ENCODE results near the gene GLUL.
"Not testable (repeated sequence)": the region's sequence is repeated elsewhere in the genome, so short reads cannot be mapped to it uniquely, and the experiment has no call there.

GLUL gene

DNA sequence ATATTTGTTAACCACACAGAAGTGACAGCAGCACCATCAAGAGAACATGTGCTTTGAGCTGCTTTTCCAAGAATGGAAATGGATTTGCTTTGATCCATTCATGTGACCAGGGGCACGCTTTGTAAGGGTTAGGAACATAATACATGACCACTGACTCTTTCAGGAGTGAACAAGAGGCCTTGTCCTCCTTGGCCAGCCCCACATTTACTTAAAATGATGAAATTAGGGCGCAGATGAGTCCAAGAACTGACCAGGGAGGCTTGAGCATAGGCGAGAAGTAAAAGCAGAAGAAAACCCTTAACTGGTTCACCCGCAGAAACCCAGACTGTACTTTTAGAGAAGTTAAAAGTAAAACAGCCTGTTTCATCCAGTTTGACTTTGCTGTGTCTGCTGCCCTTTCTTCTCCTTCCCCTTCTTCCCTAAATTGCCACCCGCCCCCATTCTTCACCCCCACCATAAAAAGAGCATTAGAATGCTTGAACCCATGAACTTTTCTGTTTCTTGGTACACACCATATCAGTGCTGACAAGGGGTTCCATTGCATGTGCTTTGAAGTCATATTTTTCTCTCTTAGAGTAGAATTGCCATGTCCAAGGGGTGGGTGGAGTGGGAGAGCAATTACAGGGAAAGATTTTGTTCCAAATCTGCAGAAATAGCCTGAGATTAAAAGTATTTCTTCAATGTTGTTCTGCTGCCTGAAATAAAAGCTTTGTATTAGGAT is 2.6 kb upstream of the GLUL start:
- no peak for DNase-seq (ENCODE audit: low read depth in 2 of 2)

DNA sequence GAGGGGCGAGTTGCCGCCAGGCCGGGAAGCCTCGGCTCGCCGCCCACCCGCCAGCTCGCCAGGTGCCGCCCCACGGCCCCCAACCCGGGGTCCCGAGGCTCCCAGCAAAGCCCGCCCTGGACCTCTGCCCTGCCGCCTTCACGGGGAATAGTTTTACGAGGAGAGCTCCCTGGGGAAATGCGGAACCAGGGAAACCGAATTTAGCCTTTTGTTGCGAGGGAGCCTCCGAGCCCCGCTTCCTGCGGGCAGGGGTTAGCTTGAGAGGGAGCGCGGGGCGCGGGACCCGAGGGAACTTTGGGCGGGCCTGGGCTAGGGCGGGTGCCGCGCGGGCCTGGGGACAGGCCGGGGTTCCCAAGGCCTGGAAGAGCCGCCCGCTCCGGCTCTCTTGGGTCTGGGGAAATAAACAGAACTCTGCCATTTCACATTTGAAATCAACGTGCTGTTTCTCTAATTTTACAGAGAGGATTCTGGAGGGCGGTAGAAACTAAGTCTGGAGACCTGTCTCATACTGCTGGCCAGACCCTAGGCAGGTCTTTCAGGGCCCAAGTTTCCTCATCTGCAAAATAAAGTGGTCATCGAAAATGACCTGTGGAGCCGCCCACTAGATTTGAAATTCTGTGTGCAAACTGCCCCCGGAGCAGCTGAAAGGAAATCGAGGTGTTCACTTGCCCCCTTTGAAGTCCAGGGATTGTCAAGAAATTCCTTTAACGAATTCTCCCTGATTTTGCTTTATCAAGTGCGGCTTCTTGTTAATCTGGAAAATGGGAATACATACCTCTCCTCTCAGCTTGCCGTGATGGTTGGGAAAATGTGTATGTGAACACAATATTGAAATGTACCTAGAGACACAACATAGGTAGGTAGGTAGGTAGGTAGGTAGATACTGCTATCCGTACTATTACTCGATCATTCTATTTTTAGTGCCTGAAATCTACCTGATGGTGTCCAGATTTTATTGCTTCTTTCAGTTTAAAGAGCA is 749 bp upstream of the GLUL start:
- peak in 1 of 2 donors; percentile 15 for DNase-seq (ENCODE audit: low read depth in 2 of 2)

DNA sequence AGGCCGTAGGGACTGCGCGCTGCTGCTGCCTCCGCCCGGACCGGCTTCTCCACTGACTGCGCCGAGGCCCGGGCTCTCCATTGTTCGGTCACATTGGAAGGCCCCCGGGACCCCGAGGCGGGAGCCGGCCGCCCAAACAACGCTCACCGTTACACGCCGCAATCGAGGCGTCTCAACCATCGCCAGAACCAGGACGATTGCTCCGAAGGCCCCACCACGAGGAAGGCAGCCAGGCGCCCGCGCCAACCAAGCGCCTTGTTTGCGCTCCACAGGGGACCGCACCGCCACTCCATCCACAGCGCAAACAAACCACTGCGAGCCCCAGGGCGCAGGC is 595 bp downstream of the GLUL start:
- peak in 1 of 2 donors; percentile 20 for DNase-seq (ENCODE audit: low read depth in 2 of 2)

DNA sequence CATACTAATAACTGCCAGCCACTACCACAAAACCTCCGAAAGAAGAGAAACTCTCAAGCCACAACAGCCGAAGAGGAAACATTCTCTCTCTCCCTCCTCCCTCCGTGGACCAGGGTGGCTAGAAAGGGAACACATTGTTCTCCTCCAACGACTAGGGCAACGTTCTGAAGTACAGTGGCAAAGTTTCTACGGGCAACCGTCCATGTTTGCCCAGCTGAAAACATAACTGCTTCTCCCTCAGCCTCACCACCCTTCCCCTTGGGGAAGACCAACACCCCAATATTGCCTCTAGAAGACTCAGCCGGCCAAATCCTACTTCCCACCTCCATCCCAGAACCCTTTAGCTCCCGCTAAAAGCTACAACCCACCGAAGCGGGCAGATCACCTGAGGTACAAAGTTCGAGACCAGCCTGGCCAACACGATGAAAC is 2.0 kb downstream of the GLUL start:
- DNase-seq (ENCODE audit: low read depth in 2 of 2) = peak in 1 of 2 donors; percentile 4

DNA sequence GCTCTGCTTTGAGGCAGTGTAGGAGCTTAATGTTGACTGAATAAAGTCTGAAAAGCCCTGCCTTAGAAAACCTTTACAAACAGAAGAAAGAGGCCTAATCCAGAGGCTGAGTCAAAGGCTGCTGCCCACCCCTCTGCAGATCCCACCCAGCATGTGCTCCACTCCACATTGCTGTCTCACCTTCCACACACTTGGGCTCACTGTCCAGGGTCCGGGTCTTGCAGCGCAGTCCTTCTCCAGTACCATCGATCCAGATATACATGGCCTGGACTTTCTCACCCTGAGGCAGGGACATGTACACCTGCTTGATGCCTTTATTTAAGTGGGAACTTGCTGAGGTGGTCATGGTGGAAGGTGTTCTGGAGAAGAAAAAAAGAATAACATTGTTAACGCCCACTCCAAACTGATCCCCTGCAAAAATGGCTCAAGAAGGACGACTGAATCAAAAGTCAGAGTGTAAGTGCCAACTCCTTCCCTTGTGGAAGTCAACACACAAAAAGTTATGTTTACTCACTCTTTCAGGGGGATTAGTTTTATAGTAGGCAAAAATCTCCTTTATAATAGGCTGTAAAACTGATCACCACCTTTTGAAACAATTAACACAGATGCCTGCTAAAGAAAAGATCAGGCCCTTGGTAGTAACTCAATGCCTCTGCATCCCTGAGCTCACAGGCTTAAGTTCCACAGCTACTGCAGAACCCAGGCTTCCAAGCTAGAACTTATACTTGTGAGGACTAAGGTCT is 3.0 kb downstream of the GLUL start:
- no peak for DNase-seq (ENCODE audit: low read depth in 2 of 2)

DNA sequence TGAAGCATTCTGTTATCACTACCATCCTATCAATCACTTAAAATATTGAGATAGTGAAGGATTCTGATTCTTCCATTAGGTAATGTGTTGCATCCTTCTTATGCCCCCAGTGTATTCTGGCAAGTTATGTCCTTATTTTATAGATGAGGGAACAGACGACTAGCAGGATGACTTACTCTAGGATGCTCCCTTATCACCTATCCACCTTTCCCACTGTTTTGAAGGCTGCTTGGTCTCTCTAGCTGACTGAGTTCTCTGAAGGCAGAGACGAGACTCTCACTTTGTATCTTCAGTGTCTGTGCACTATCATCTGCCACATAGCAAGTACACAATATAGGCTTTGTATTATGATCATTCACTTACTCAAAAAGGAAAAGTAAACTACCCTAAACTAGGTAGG is 4.0 kb downstream of the GLUL start:
- DNase-seq (ENCODE audit: low read depth in 2 of 2) = no peak

DNA sequence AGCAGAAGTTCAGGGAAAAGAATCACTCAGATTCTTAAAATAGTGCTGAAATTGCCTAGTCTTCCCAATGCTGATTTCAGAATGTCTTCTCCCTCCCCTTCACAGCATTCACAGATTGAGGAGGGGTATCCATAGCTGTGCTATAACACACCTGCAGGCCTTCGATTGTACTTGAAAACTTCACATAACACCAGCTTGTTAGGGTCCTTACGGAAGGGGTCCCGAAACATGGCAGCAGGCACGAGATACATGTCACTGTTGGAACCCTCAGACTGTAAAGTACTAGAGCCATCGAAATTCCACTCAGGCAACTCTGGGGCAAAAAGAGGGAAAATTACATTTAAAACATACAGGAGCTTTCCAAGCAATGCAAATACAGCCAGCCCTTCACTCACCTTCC is 4.6 kb downstream of the GLUL start:
- no peak for DNase-seq (ENCODE audit: low read depth in 2 of 2)

DNA sequence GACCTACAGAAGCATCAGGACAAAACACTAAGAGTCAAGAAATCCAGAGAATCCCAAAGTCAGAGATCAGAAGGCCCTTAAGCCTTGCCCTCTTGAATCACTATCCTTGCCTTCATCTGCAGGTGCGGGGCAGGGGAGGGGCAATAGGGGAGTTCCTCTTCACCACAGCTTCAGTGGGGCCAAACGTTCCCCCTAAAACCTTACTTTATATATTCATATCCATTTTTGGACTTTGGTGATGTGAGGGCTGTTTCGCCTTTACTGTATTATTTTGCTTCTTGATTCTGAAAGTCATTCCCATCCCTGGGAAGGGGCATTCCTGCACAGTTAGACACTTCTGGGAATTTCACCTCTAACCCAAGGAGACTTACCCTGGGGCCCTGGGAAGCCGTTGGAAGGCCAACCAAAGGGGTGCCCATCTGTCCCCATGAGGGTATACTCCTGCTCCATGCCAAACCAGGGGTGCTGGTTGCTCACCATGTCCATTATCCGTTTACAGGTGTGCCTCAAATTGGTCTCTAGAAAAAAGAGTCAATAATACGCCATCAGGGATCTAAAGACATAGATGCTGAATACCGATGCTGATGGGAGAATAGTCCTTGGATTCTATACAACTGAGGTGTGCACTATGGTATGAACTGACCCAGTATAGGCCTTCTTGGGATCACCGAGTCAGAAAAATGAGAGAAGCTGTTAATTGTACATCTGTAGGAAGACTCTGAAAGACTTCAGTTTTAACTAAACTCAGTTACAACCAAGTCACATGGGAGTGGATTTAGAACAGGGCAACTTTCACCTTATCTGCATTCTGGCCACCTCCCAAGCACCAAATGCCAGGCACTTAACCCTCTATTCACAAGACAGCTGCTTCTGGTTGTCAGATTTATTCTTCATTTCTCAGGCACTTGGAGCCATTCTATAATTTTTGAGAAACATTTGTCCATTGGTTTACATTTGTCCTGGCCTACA is 5.4 kb downstream of the GLUL start:
- no peak for DNase-seq (ENCODE audit: low read depth in 2 of 2)

DNA sequence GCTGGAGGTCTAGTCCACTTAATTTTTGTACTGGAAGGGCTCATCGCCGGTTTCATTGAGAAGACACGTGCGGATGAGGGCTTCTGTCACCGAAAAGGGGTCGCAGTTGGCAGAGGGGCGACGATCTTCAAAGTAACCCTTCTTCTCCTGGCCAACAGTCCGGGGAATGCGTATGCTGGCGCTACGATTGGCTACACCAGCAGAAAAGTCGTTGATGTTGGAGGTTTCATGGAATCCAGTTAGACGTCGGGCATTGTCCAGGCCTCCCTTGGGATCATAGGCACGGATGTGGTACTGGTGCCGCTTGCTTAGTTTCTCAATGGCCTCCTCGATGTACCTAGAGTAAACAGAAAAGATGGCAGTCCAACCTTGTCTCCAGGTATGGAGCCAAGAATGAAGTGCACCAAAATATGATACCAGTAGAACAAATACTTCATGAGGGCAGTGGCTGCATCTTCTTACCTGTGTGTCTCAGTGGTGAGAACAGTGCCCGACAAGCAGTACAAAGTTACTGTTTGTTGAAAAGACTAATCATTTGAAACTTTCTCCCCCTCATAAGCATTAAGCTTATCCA is 7.1 kb downstream of the GLUL start:
- no peak for DNase-seq (ENCODE audit: low read depth in 2 of 2)

DNA sequence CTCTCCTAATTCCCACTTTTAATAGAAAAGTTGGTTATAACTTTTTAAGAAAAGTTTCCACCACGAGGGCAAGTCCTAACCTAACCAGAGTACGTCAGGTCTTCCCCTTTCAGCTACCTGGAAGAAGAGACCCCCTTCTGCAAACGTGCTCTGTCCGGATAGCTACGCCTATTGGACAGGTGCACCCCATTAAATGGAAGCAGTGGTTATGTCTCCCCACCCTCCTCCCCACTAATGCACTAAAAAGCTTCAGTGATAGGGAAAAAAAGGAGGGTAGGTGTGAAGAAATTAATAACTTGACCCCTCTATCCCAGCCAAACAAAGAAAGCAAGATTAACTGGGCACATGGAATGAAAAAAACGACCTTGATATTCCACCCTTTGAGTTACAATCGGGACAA is 7.7 kb downstream of the GLUL start:
- no peak for DNase-seq (ENCODE audit: low read depth in 2 of 2)

DNA sequence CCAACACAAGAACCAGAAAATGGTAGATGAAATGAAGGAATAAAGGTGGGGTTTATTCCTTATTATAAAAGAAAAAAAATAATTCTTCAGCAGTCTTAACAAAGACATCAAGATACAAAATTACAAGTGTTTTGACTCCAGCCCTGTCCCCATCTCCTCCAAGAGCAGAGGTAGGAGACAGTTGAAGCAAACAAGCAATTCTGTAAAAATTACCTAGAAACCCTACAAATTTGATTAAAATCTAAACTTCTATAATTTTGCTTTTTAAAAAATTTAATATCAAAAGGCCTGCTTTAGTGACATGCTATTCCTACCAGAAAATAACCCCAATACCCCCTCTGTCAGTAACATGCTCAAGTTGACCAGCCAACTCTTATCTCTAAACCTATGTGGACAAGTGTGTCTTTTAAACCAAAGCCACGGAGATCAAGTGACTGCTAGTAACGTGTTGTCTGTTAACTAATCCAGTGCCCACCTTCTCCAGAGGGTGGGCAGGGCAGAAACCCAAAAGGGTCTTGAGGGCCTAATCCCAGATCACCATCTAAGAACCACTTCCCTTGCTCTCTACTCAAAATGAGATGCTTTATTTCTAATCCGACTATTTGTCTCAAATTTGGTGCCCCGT is 8.4 kb downstream of the GLUL start:
- DNase-seq (ENCODE audit: low read depth in 2 of 2) = no peak

DNA sequence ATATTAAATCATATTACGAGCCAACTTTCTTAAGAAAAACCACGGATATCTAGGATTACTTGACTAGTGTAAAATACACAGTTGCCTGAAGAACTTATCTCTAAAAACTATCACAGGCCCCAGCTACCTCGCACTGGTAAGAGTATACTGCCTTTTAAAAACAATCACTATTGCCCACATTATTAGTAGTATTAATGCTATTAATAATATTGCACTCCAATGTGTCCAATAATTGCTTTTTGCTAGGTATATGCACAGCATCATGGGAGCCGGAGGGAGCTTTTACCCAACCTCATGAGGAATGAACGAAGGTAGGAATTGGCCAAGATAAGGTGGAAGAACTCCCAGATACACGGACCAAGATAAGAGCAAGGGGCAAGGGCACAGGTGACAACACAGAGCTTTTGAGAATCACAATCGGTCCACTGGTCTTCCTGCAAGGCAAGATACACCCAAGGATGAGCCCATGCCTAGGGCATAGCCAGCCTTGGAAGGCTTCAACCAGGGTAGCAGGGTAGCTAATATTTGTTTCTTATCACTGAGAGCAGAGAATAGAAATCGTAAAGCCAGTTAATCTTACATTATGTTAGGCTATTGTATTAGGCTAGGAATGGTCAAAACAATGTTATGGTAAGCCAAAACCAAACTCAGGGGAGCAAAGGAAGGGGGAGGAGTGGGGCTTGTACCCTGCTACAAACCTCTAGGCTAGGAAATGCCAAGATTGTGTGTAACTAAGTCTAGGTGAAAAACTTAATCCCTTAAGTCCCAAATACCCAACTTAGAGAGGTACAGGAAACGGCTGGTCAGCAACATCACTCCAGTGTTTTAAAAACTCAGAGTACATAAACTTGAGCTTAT is 9.4 kb downstream of the GLUL start:
- no peak for DNase-seq (ENCODE audit: low read depth in 2 of 2)

DNA sequence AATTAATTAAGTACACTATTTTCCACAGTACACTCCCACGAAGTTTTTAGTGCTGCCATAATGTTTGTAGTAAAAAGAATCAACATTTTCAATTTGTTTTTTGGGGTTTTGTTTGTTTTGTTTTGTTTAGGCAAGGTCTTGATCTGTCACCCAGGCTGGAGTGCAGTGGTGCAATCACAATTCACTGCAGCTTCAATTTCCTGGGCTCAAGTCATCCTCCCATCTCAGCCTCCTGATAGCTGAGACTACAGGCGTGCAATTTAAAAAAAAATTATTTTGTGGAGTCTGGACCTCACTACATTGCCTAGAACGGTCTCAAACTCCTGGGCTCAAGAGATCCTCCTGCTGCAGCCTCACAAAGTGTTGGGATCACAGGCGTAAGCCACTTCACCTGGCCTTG is 11.4 kb downstream of the GLUL start:
- DNase-seq (ENCODE audit: low read depth in 2 of 2) = no peak

DNA sequence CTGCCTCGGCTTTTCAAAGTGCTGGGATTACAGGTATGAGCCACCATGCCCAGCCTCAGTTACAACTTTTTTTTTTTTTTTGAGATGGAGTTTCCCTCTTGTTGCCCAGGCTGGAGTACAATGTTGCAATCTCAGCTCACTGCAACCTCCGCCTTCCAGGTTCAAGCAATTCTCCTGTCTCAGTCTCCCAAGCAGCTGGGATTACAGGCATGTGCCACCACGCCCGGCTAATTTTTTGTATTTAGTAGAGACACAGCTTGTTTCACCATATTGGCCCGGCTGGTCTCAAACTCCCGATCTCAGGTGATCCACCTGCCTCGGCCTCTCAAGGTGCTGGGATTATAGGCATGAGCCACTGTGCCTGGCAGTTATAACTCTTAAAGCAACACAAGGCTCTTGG is 11.8 kb downstream of the GLUL start:
- DNase-seq (ENCODE audit: low read depth in 2 of 2) = not testable (repeated sequence)

DNA sequence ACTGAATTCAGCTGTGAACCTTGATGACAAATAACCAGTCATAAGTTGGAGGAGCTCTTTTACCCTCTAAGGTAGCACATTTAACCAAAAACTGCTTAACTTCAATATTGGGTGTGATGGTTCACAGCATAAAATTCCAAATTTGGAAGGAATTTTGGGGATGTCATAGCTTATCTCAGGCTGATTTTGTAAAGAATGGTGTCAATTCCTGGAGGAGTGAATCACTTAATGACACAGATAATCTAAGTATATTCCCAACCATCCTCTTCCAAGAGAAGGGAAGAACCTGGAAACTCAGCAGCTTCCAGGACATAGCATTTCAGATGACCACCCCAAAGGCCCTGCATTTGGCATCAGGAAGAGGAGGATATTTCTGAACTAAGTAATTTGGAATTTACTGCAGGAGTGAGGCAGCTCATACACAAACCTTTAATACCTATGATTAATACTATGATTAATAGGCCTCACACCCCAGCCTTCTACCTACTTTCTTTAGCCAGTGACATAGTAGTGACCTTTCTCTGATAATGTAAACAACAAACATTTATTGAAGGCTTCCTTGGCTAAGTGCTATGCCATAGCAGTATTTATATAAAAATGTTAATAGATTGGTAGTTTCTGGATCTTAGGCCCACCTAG is 14.5 kb downstream of the GLUL start:
- DNase-seq (ENCODE audit: low read depth in 2 of 2) = no peak

DNA sequence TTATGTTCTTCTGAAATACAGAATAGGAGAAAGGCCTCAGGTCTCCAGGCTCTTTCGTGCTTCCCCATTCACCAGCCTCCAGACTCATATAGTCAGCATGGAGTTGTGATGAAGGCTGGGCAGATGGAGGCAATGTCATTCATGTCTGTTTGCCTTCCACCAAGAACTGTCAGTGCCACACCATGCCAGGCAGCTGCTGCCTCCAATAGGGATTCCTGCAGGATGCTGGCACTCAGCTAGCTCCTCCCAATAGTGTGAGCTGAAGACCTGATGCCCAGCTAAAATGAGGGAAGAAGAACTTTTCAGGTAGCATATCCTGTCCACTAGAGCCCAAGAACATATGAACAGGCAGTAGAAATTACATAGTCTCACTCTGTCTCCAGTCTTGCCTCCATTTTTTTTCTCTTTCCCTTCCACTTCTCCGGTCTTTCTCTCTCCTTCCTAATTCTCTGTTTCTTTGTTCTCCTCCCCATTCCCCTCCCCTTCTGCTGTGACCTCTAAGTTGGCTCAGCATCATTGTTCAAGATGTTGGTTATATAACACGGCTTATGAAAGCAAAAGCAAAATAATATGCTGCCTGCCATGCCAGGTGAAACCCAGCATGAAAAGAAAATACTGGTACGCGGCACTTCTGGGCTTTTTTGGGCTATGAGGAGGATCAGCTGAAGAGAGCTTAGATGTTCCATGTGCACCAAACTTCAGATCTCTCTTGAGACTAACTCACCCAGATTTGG is 17.3 kb downstream of the GLUL start:
- DNase-seq (ENCODE audit: low read depth in 2 of 2) = no peak

DNA sequence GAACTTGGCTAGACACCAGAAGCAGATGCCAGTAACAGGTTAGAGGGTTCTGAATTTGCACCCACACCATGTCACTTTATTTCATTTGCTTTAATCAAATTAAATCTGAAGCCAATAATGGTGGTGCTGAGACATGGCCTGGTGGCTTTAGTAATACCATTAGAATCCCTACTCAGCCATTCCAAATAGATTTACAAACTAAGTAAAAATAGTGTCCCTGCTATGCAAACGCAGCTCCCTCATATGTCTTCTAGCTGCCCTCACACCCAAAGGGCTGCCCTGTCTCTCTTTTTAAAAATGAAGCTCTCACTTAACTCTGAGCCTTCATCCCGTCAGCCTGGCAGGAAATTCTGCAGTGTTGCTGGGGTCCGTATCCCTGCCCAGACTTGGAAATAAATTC is 21.1 kb downstream of the GLUL start:
- no peak for DNase-seq (ENCODE audit: low read depth in 2 of 2)

DNA sequence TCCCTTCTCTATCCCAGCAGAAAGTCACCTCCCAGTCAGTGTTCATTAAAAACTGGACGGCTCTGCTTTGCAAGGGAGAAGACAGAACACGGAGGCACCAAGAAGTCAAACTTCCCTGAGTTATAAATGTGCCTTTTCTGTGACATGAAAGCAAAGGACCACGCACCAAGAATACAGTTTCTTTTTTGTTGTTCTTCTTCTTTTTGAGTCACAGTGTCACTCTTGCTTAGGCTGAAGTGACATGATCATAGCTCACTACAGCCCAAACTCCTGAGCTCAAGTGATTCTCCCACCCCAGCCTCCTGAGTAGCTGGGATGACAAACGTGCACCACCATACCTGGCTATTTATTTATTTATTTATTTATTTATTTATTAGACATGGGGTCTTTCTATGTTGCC is 22.7 kb downstream of the GLUL start:
- no peak for DNase-seq (ENCODE audit: low read depth in 2 of 2)

Measured in stimulated activated CD4-positive, alpha-beta T cell treated with anti-CD3 and anti-CD28 coated beads, Interleukin-4, amount 100 ng/mL, for 48 hours (primary cell).